Stimulated activated CD4-positive, alpha-beta T cell treated with anti-CD3 and anti-CD28 coated beads, Interleukin-4, amount 100 ng/mL, for 1 hour (primary cell): ENCODE results near the gene CHCHD1.
"Not testable (repeated sequence)": the region's sequence is repeated elsewhere in the genome, so short reads cannot be mapped to it uniquely, and the experiment has no call there.

Source experiments
- DNase-seq: peaks from one replicate; pipeline ENCODE4 v3.0.0-alpha.2; 2020

The CHCHD1 gene

GRCh38 chr10:73781879-73782748 is at the start of gene CHCHD1:
TSS of gene CHCHD1 (plus strand) at chr10:73782048. CDS start at chr10:73782076, 28 bp downstream.
- peak; percentile 94 for DNase-seq

DNA sequence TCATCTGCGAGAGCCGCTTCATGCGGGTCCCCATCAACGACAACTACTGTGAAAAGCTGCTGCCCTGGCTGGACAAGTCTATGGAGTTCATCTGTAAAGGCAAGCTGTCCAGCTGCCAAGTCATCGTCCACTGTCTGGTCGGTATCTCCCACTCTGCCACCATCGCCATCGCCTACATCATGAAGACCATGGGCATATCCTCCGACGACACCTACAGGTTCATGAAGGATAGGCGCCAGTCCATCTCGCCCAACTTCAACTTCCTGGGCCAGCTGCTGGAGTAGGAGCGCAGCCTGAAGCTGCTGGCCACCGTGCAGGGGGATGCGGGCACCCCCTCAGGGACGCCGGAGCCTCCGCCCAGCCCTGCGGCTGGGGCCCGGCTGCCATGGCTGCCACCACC is 49.4 kb upstream of the CHCHD1 start:
- DNase-seq = no peak

- no peak for DNase-seq
Observed at GRCh38 chr10:73732931-73733623, 48.8 kb upstream of the CHCHD1 start.

DNA sequence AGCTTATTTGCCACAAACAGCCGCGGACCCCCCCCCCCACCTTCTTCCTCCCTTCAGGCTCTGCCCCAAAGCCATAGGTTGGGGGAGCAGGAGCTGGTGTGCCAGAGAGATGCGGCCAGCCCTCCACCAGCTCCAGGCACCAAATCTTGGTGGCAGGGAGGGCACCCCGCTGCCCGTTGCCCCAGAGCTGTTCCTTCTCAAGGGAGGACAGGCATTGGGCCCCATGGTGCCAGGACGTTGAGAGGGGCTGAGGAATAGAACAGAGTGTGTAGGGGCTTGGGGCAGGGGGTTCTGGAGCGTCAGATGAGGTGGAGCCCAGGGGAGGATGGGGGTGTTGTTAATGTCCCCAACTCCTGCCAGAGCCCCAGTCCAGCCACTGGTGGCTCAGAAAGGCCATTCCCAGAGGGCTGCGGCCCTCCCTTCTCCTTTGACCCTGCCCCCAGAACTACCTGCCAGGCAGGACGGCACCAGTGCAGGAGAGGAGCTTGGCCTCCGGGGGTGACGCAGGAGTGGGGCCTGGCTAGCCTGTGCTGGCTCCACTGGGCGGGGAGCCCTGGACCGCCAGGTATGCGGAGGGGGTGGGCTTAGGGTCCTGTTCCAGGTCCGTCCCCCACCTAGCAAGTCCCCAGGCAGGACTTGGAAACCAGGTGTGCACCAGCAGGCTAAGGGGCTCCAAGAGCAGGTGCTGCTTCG is 47.7 kb upstream of the CHCHD1 start:
- no peak for DNase-seq

DNA sequence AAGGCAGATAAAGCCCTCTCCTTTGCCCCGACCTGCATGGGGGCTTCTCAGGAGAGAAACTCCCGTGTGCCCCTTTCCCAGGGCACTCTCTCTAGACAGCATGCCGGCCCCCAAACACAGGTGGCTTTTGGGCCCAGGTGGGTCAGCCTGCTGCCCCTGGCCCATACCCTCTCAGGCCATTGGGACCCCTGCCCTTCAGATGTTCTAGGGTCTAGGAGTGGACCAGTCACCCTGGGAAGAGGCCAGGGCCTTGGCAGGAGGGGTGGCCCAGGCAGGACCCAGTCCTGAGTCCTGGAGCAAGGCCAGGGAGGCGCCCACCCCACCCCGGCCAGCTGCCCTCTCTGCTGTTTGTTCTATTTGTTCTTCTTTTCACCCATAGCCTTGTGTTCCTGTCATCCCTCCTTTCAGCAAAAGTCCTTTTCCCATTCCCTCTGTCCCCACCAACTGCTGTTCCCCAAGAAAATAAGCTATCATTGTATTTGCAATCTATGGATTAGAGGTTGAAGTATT is 47.0 kb upstream of the CHCHD1 start:
- DNase-seq = no peak

- DNase-seq = not testable (repeated sequence)
Observed at GRCh38 chr10:73740501-73741254, 41.2 kb upstream of the CHCHD1 start.

DNA sequence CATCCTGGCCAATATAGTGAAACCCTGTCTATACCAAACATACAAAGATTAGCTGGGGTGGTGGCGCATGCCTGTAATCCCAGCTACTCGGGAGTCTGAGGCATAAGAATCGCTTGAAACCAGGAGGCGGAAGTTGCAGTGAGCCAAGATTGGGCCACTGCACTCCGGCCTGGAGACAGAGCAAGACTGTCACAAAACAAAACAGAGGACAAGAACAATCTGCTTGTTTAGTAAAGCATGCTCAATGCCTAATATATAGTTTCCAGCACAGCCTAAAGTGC is 39.5 kb upstream of the CHCHD1 start:
- no peak for DNase-seq

- no peak for DNase-seq
Observed at GRCh38 chr10:73743327-73743904, 38.4 kb upstream of the CHCHD1 start.

GRCh38 chr10:73743905-73744663 is 37.8 kb upstream of the CHCHD1 start, which contains the start of gene SEC24C:
TSS of gene SEC24C (plus strand) at chr10:73744372. CDS start at chr10:73746833, 2,461 bp downstream.
- DNase-seq = peak; percentile 94

DNA sequence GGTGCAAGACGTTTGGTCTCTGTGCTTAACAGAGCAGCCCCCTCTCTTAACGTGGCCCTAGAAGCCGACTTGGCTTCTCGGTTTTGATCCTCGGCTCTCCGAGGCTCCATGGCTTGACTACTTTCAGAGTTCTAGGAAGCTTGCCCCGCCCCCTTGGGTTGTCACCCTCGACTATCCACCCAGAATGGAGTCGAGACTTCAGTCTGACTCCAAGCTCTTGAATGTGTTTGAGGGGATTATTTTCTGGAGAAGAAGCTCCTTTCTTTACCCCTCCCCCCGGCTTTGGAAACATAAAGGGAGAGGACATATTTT is 37.2 kb upstream of the CHCHD1 start:
- peak; percentile 66 for DNase-seq

GRCh38 chr10:73746721-73747120 is 35.1 kb upstream of the CHCHD1 start:
- DNase-seq = no peak

- DNase-seq = no peak
Observed at GRCh38 chr10:73750819-73751218, 31.0 kb upstream of the CHCHD1 start.

- DNase-seq = no peak
Observed at GRCh38 chr10:73756183-73756582, 25.7 kb upstream of the CHCHD1 start.

GRCh38 chr10:73758704-73759511 is 22.9 kb upstream of the CHCHD1 start:
- DNase-seq = no peak

GRCh38 chr10:73759512-73760115 is 22.2 kb upstream of the CHCHD1 start:
- no peak for DNase-seq

DNA sequence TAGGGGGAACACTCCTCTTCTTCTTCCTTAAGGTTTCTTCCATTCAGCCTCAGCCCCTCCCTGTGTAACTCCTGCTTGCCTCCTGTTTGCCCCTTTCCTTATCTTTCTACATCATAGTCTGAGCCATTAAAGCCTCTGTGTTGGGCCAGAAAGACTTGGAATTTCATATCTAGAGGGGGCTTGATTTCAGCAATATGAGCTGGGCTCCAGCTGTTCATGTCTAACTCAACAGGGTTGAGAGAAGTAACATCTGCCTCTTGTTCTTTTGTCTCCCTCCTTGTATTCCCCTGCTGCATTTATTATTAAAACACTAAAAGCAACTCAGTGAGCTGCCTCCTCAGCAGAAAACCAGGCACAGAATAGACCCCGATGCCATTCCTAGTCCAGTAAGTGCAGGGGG is 20.1 kb upstream of the CHCHD1 start:
- no peak for DNase-seq

DNA sequence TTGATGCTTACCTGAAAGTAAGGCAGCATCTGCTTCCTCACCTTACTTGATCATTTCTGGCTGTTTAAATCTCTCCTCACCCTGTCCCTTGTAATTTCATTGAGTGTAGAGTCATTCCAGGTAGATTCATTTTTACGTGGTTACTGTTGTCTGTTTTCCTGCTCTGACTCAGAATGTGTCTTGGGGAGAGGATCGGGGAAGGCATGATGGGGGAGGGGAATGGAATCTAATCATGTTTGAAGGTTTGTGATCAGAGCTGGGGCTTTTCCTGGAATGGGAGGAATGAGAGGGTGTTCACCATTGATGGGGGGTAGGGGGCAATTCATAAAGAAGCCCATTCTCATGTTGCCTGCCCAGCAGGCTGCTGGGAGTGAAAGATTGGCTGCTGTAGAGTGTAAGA is 18.9 kb upstream of the CHCHD1 start:
- DNase-seq = no peak

DNA sequence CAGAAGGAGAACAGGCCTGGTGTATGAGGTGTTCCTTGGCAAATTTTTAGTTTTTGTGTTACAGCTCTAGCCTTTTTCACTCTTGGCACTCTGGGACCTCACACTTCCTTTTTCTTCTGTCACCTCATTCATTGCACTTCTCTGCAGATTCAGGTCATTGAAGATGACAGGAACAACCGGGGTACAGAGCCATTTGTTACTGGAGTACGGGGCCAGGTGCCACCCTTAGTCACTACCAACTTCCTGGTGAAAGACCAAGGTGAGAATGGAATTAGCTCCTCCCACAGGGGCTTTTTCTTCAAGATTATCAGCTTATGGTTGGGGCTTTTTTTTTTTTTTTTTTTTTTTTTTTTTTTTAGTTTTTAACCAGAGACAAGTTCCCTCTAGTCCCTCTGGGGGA is 18.5 kb upstream of the CHCHD1 start:
- DNase-seq = no peak

- no peak for DNase-seq
Observed at GRCh38 chr10:73765066-73765465, 16.8 kb upstream of the CHCHD1 start.

- DNase-seq = peak; percentile 70
Observed at GRCh38 chr10:73768881-73769280, 13.0 kb upstream of the CHCHD1 start.
